Kidney (tissue), 14 donors: ENCODE measurements around the gene IMMP2L. TPM values are rescaled to one million over a fixed set of nuclear protein-coding genes. Genes with fewer than 3 reads are reported as not detected.

Source experiments
- DNase-seq, 5 donors: peaks; one replicate each; pipeline ENCODE4 v3.0.0-alpha.2; 2013 to 2020
- FAIRE-seq: peaks from 2 replicates; lab custom pipeline; 2012; peaks lifted over from hg19 to GRCh38; lab: Jason Lieb, UNC
- H3K27ac ChIP-seq, 2 donors: one replicate each; pipeline ENCODE4 v1.7.0; 2013; ENCODE audit warnings: low read depth in 2 of 2, low read length in 2 of 2, inconsistent platforms in 1 of 2
- H3K27me3 ChIP-seq: one replicate; pipeline ENCODE4 v1.7.1; 2013; ENCODE audit warnings: low read length, inconsistent platforms; ENCODE audit not compliant: control insufficient read depth, insufficient read depth
- H3K36me3 ChIP-seq, 3 donors: one replicate each; pipeline versions ENCODE4 v1.7.0 to v1.7.1; 2013; ENCODE audit warnings: low read length in 3 of 3, control low read depth in 1 of 3, inconsistent platforms in 1 of 3; ENCODE audit not compliant: insufficient read depth in 3 of 3, control insufficient read depth in 2 of 3
- H3K4me1 ChIP-seq, 3 donors: one replicate each; pipeline versions ENCODE4 v1.7.0 to v1.7.1; 2013; ENCODE audit warnings: low read length in 3 of 3, inconsistent platforms in 1 of 3, low read depth in 1 of 3; ENCODE audit not compliant: control insufficient read depth in 2 of 3, insufficient read depth in 2 of 3
- H3K4me3 ChIP-seq, 3 donors: one replicate each; pipeline versions ENCODE4 v1.7.0 to v1.8.1; 2013; ENCODE audit warnings: low read length in 3 of 3, control low read depth in 1 of 3, inconsistent platforms in 1 of 3
- H3K9ac ChIP-seq, 3 donors: one replicate each; pipeline versions ENCODE4 v1.7.0 to v1.7.1; 2013; ENCODE audit warnings: low read length in 3 of 3, control low read depth in 1 of 3, inconsistent platforms in 1 of 3
- H3K9me3 ChIP-seq, 3 donors: one replicate each; pipeline versions ENCODE4 v1.7.0 to v1.7.1; 2013; ENCODE audit warnings: low read length in 3 of 3, control low read depth in 1 of 3, inconsistent platforms in 1 of 3; ENCODE audit not compliant: control insufficient read depth in 2 of 3, insufficient read depth in 1 of 3
- intact Hi-C: fragments of 100-400 bp; cut with DNase I; formaldehyde crosslinking; loops from one replicate; pipeline ENCODE4 v1.11.1; 2022
- polyA plus RNA-seq: library from polyadenylated mRNA; stranded (reverse); fragments of 350-450 nt; fragmentation: Illumina TruSeq; extraction: RNeasy Lipid Tissue Mini Kit (QIAGEN cat#74804); gene quantifications from one replicate; pipeline ENCODE4 v1.2.3, GENCODE V29; 2014; ENCODE audit warnings: low read depth, low replicate concordance; ENCODE audit not compliant: insufficient read depth
- total RNA-seq: library from RNA; stranded (reverse); fragmentation: NEBNext Ultra II Directional; extraction: Animal tissue kit (Norgen Biotek cat#: 25700); gene quantifications from one replicate; pipeline ENCODE4 v1.2.1, GENCODE V29; 2021
- TF ChIP-seq, protein P1 (sequence below): IDR thresholded peaks from 3 replicates; pipeline ENCODE4 v1.5.1; 2012; ENCODE audit warnings: mild to moderate bottlenecking, moderate library complexity, borderline replicate concordance; ENCODE audit not compliant: insufficient read depth; ENCODE audit errors: extremely low read depth
- donor health status: control.
- donor health status: control.
- donor health status: control.
- donor health status: control.
- donor health status: control.
- donor health status: DM: yes; HTN: yes; CAD: no.
- donor health status: Normal renal cell carcinoma (clear cell type).

The IMMP2L gene
- total and polyA plus RNA-seq, 2 donors from 2014 or later: 46.4 to 52.1 TPM

DNA sequence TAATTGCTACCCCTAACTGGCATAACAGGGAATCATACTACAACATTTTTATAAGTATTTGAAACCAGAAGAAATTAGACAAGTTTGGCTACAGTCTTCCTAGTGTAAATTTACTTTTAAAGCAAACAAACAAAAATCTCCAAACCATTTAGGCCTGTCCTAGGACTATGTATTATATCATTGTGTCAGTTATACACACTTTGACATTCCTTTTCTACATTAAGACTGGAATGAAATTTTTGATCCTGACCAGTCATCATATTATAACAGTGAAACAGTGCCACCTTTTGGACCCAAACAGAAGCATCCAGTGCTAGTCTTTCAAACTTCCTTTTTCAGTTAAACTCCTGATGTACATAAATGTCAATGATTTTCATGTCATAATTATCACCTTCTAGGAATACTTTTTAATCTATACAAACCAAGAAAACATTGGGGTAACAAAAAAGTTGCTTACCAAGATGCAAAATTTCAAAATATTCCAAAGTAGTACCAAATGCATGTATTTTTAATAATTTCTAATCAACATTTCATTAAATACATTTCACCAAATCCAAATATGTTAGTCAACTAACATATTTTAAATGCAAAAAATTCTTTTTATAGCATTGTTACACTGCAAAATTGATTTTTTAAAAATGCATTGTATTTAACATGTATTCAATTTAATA is 75.7 kb downstream of the IMMP2L start:
- peak in 2 of 5 donors; percentile 77 to 79 for DNase-seq

DNA sequence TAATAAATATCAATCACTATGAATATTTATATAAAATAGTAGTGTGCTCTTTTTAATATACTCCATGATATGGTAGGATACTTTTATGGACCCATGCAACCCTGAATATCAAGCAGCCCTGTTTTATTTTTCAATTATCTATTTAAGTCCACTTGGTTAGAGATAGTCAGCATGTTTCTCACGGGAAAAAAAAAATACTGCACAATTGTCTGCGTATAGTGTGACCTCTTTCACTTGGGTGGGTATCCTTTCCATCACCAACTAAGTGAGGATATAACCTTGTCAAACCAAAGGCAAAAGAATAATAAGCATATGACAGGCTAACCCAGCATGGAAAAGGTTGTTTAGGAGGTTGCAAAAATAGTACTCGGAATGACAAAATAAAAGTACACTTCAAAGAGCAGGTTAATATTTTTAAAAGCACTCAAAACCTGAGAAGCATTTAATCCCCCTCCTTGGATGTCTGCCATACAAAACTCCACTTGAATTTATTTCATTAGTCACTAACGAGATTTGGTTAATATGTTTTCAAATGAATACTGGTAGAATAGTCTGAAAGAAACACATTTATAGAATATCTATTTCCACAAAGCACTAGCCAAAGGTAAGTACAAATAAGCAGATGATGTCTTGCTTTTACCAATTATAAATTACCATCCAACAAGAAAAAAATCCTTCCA is 76.5 kb downstream of the IMMP2L start:
- H3K36me3 ChIP-seq: no peaks in the 10 kb centered on the region
- DNase-seq (peak in 1 of 5 donors; percentile 12), FAIRE-seq (no peak)
- H3K9ac ChIP-seq: no peak overlapping the region
- H3K4me1 ChIP-seq: no peaks in the 10 kb centered on the region
- TF ChIP-seq, protein P1, sequence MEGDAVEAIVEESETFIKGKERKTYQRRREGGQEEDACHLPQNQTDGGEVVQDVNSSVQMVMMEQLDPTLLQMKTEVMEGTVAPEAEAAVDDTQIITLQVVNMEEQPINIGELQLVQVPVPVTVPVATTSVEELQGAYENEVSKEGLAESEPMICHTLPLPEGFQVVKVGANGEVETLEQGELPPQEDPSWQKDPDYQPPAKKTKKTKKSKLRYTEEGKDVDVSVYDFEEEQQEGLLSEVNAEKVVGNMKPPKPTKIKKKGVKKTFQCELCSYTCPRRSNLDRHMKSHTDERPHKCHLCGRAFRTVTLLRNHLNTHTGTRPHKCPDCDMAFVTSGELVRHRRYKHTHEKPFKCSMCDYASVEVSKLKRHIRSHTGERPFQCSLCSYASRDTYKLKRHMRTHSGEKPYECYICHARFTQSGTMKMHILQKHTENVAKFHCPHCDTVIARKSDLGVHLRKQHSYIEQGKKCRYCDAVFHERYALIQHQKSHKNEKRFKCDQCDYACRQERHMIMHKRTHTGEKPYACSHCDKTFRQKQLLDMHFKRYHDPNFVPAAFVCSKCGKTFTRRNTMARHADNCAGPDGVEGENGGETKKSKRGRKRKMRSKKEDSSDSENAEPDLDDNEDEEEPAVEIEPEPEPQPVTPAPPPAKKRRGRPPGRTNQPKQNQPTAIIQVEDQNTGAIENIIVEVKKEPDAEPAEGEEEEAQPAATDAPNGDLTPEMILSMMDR: no peak
- H3K27me3 ChIP-seq: no peaks in the 10 kb centered on the region
- intact Hi-C loops: no loop called here
- H3K4me3 ChIP-seq: no peak overlapping the region
- H3K27ac ChIP-seq: no peak overlapping the region
- H3K9me3 ChIP-seq: no peaks in the 10 kb centered on the region

More for the DNA sequence above, 75.7 kb downstream of the IMMP2L start:
- no peak overlapping the region for H3K4me3 ChIP-seq
- H3K9me3 ChIP-seq: no peaks in the 10 kb centered on the region
- no peak overlapping the region for H3K9ac ChIP-seq
- H3K27ac ChIP-seq: no peak overlapping the region
- TF ChIP-seq, protein P1: peak; percentile 70
- no peaks in the 10 kb centered on the region for H3K36me3 ChIP-seq
- FAIRE-seq: peak; percentile 97
- H3K4me1 ChIP-seq: no peaks in the 10 kb centered on the region
- no peaks in the 10 kb centered on the region for H3K27me3 ChIP-seq
- intact Hi-C loops: no loop called here

DNA sequence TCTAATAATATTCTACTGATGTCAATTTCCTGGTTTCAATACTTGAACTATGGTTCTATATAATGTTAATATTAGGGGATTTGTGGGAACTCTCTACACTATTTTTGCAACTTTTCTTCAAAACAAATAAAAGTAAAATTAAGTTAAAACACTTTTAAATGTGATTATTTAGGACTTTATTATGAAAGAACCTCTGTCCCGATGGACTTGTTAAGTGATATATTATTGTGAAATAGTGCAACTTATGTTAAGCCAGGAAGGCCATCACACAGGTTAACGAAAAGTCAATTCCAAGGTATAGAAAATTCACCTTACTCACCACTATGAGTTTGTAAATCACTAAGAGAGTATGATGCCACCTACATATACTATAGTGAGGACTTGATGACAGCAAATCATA is 79.2 kb downstream of the IMMP2L start:
- TF ChIP-seq, protein P1: no peak
- FAIRE-seq (no peak), DNase-seq (no peak)
- Histone ChIP-seq H3K4me3 (no peak overlapping the region), H3K4me1 (no peaks in the 10 kb centered on the region), H3K27me3 (no peaks in the 10 kb centered on the region), H3K27ac (no peak overlapping the region), H3K36me3 (no peaks in the 10 kb centered on the region), H3K9me3 (no peaks in the 10 kb centered on the region), H3K9ac (no peak overlapping the region)
- intact Hi-C loops: no loop called here
